Right cardiac atrium (tissue), 5 donors: ENCODE measurements around the gene NCBP2L. TPM values are rescaled to one million over a fixed set of nuclear protein-coding genes. Genes with fewer than 3 reads are reported as not detected.
"Not testable (repeated sequence)": the region's sequence is repeated elsewhere in the genome, so short reads cannot be mapped to it uniquely, and the experiment has no call there.

Source experiments
- ATAC-seq, 2 donors: fragments of 200-7000 bp; cut with Tn5 transposase; one replicate each; pipeline versions ENCODE4 v1.8.0 to v1.9.1; 2020; ENCODE audit warnings: moderate library complexity in 2 of 2, mild to moderate bottlenecking in 1 of 2
- DNase-seq, 3 donors: peaks; one replicate each; pipeline ENCODE4 v3.0.0-alpha.2; 2020
- H3K27ac ChIP-seq: one replicate; pipeline ENCODE4 v1.5.1; 2013; ENCODE audit warnings: mild to moderate bottlenecking, low read length, control low read depth, moderate library complexity
- H3K27me3 ChIP-seq: one replicate; pipeline ENCODE4 v1.6.1; 2013; ENCODE audit not compliant: control insufficient read depth, insufficient read depth
- H3K4me1 ChIP-seq: one replicate; pipeline ENCODE4 v1.6.1; 2013; ENCODE audit warnings: low read length; ENCODE audit not compliant: control insufficient read depth, insufficient read depth
- H3K4me3 ChIP-seq: one replicate; pipeline ENCODE4 v1.5.1; 2013; ENCODE audit warnings: low read length, control low read depth
- H3K9me3 ChIP-seq: one replicate; pipeline ENCODE4 v1.6.1; 2013; ENCODE audit warnings: low read length; ENCODE audit not compliant: control insufficient read depth
- WGBS: extraction: QIAGEN DNeasy Blood & Tissue Kit; methylation state at CpG from one replicate; pipeline ENCODE4 v1.1.7; 2013; 5-methylcytosine and 5-hydroxymethylcytosine counted together
- intact Hi-C, 4 donors: fragments of 100-400 bp; cut with DNase I; formaldehyde crosslinking; loops; one replicate each; pipeline versions ENCODE4 v1.11.0 to v1.14.0; 2022 to 2023
- polyA plus RNA-seq: library from polyadenylated mRNA; stranded (reverse); fragments of 200-250 nt; gene quantifications from one replicate; pipeline ENCODE4 v1.2.3, GENCODE V29; 2013
- total RNA-seq, 4 donors: library from RNA; stranded (reverse); fragmentation: NEBNext Ultra II Directional; extraction: Animal tissue kit (Norgen Biotek cat#: 25700); gene quantifications; one replicate each; pipeline ENCODE4 v1.2.1, GENCODE V29; 2021
- donor health status: healthy with polysubstance abuse.
- donor health status: DM: no; HTN: yes; CAD: no.
- donor health status: DM: no; HTN: no; CAD: no.
- donor health status: DM: no; HTN: yes; CAD: no; lungs with severe emphysema.
- donor health status: DM: yes; HTN: yes; CAD: no.

NCBP2L gene
- total and polyA plus RNA-seq, 5 donors: not detected

DNA sequence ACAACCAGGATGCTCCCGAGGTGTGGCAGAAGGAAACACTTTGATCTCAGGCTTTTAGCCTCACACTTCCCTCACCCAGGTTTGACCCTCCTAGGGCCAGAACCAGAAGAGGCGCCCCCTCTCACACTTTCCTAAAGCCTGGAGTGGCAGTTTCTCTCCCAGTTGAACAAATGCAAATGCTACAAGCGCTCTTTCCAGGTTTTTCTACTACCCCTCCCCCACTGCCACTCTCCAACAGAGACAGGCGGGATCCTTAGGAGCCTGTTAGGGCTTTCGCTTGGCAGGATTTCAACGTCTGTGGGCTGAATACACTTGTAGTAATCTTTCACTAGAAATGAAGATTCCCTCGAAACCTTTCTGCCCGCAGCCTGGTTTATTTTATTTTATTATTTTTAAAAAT is 4.3 kb upstream of the NCBP2L start:
- Histone ChIP-seq H3K27me3 (no peaks in the 10 kb centered on the region), H3K4me1 (no peaks in the 10 kb centered on the region), H3K27ac (no peak overlapping the region), H3K4me3 (peak overlapping the region; percentile 60), H3K9me3 (no peaks in the 10 kb centered on the region)
- ATAC-seq: no peak
- 72% methylated on average over 8 of the region's 8 CpGs for WGBS
- no peak for DNase-seq
- intact Hi-C loops: loop anchor here in 1 of 4 donors (5.0 kb wide), 1 partner anchor 51 kb away; no protein-coding TSS in a partner anchor

DNA sequence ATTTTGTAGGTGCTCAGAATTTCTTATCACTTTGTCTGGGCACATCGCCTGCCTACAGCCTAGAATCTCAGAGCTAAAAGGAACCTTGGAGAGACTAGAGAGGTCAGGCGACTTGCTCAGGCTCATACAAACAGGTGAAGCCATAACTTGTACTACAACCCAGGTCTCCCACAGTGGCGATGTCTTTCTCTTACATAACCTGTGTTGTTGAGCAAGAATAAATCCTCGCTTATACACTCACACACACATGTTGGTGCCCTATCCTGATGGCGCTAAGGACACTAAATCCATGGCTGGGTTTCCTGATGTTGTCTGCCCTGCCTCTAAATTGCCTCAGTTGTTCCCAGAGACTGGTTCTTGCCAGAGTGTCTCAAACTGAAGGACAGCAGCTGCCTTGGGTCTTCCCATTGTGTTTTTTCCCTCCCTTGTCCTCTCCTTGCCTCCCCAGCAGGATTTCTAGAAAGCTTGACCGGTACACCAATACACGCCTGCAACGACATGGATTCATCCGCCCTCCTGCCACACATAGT is 3.6 kb upstream of the NCBP2L start:
- Histone ChIP-seq H3K9me3 (no peaks in the 10 kb centered on the region), H3K27ac (no peak overlapping the region), H3K4me3 (peak overlapping the region; percentile 60), H3K4me1 (no peaks in the 10 kb centered on the region), H3K27me3 (no peaks in the 10 kb centered on the region)
- WGBS: 79% methylated on average over 9 of the region's 9 CpGs
- ATAC-seq (no peak), DNase-seq (no peak)
- intact Hi-C loops: loop anchor here in 1 of 4 donors (5.0 kb wide), 1 partner anchor 52 kb away; no protein-coding TSS in a partner anchor

DNA sequence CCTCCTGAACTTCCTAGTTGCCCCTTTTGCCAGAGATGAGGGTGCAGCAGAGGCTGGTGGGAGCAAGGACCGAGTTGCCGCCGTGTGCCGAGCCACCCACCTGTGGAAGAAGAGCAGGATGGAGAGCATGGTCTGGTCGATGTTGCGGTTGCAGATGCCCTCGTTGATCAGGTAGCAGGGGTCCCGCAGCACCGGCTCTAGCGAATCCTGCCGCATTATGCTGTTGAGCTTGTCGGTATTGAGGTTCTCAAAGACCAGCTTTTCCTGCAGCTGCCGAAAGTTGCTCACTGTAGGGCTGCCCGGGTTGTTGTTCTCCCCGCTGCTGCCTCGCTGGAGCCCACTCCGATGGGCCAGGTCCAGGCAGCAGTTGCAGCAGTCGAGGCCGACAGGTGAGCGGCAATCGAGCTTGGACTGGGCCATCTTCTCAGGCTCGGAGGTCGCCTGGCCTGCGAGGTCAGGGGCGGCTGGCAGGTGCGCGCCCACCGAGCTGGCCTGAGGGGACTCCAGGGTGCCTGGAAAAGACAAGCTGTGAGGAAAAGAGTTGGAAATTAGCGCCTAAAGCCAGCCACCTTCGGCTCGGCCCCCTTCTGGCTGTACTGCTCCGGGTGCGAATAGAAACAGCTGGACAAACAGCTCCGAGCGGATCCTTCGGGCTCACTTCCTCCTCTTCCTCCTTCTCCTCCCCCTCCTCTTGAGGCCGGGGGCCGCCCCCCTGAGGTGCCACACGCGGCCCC is 2.4 kb upstream of the NCBP2L start:
- DNase-seq (peak in 1 of 3 donors; percentile 64), ATAC-seq (peak; percentile 12 to 17)
- Histone ChIP-seq H3K27ac (peak overlapping the region; percentile 80), H3K9me3 (no peaks in the 10 kb centered on the region), H3K27me3 (no peaks in the 10 kb centered on the region), H3K4me1 (no peaks in the 10 kb centered on the region), H3K4me3 (peak overlapping the region; percentile 60)
- WGBS: 19% methylated on average over 40 of the region's 40 CpGs
- intact Hi-C loops: loop anchor here (5.0 kb wide), 6 partner anchors 53 to 118 kb away; no protein-coding TSS in a partner anchor

DNA sequence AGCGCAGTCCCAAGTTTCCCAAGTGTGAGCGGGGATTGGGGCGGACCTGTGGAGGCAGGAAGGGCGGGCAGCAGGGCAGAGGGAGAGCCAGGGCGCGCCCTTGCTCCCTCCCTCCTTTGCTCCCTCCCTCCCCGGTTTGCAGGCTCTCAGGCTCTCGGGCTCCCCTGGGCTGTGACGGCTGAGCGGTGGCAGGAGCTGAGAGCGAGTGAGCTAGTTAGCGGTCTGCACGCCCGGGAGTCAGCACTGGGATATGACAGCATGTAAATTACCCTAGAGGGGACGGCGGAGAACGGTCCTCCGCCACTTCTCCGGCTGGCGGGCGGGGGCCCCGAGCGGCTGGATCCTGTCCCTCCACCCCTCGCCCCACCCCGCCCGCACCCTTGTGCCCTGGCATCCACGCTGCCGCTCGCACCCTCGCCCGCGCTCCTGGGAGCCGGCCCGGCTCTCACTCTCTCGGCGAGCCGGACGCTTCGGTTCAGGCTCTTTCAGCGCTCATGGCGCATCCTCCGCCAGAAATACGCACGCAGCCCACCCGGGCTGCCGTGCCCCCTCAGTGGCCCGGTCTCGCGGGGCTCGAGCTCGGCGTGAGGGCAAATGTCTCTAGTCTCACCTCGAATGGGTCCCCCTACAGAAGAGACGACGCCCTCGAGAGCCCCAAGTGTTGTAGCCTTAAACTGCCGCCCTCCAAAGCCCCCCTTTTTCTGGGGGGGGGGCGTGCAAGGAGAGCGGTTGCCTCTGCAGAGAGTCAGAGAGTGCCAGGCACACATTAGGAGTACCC is 1.6 kb upstream of the NCBP2L start, which contains the start of gene TSC22D3:
Gene TSC22D3, minus strand, starts transcription at position 54 of the 778 bp plus-strand sequence. CDS start 368 bp downstream, outside the sequence.
- under 1% methylated on average over 47 of the region's 59 CpGs for WGBS
- H3K27me3 ChIP-seq: no peaks in the 10 kb centered on the region
- no peaks in the 10 kb centered on the region for H3K4me1 ChIP-seq
- DNase-seq: peak; percentile 82 to 92 (median 90)
- peak; percentile 95 to 96 for ATAC-seq
- H3K27ac ChIP-seq: peak within 1 kb of the TSS; percentile 80
- H3K9me3 ChIP-seq: no peaks in the 10 kb centered on the region
- H3K4me3 ChIP-seq: peak within 1 kb of the TSS; percentile 60
- intact Hi-C loops: loop anchor here (2.0 to 5.0 kb wide), 6 partner anchors 59 to 119 kb away; no protein-coding TSS in a partner anchor

DNA sequence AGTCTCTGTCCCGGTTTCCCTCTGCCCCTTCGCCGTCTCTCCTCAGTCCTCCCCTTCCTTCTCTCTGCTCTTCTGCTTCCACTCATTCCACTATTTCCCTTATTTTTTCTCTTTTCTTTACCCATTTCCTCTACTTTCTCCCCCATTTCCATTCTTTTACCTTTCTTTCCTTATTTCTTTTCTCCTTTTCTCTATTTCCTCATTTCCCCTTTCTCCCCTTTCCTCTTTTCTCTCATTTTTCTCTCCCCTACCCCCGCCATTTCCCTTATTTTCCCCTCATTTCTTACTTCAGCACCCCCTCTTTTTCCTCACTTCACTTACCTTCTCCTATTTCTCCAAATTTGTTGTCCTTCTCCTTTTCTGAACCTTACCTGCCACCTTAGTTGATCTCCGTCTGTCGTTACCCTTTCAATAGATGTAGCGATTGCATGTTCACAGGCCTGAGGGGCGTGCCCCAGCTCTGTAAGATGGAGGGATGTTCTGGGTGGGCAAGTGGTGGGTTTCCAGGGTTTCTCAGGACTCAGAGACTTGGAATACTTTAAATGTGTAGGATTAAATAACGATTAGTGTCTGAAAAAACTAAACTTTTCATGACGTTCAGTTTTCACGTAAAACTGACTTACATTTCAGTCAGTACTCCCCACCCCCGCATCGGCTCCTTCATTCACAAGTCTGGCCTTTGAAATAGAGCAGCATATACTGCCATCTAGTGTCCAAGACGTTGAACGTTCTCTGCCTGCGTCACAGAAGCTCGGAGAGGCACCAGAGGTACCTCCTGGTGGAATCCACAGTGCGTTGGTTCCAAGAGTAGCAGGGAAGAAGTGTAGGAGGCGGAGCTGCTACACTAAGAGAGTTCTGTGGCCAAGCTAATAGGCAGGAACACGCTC is 641 bp upstream of the NCBP2L start:
- Histone ChIP-seq H3K27me3 (no peaks in the 10 kb centered on the region), H3K9me3 (no peaks in the 10 kb centered on the region), H3K4me3 (peak overlapping the region; percentile 60), H3K27ac (peak overlapping the region; percentile 80), H3K4me1 (no peaks in the 10 kb centered on the region)
- intact Hi-C loops: loop anchor here (2.0 to 5.0 kb wide), 6 partner anchors 60 to 120 kb away; no protein-coding TSS in a partner anchor
- peak; percentile 78 to 91 (median 79) for DNase-seq
- peak; percentile 73 to 80 for ATAC-seq
- 6% methylated on average over 20 of the region's 20 CpGs for WGBS

DNA sequence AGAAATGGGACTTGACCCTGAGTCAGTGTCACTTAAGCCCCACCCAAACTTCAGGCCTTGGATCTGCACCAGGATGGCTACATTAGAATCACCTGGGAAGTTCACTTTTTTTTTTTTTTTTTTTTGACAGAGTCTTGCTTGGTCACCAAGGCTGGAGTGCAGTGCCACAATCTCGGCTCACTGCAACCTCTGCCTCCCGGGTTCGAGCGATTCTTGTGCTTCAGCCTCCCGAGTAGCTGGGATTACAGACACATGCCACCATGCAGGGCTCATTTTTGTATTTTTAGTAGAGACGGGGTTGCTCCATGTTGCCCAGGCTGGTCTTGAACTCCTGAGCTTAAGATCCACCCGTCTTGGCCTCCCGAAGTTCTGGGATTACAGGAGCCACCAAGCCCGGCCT is 3.0 kb downstream of the NCBP2L start:
- 96% methylated on average over 9 of the region's 9 CpGs for WGBS
- H3K4me3 ChIP-seq: no peak overlapping the region
- H3K4me1 ChIP-seq: no peaks in the 10 kb centered on the region
- ATAC-seq: no peak
- intact Hi-C loops: no loop called here
- H3K9me3 ChIP-seq: no peaks in the 10 kb centered on the region
- no peaks in the 10 kb centered on the region for H3K27me3 ChIP-seq
- DNase-seq: no peak
- no peak overlapping the region for H3K27ac ChIP-seq

DNA sequence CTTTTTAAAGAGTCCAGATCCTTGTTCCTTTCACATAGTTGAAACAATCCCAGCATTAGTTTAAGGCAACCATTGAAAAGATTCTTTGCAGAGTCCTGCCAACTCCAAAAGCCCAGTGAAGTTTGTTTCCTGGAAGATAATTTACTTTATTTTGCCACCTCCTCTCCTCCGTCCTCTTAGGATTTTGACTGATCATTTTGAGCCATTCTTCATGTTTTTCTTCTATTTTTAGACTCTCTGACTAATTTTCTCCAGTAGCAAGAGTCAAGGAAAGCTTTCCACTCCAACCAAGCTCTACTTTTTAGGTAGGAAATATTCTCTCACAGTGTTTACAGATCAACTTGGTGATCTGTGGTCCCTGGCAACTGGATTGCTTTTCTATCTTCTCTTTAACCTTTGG is 10.3 kb downstream of the NCBP2L start:
- no peak overlapping the region for H3K27ac ChIP-seq
- no peaks in the 10 kb centered on the region for H3K9me3 ChIP-seq
- H3K27me3 ChIP-seq: no peaks in the 10 kb centered on the region
- WGBS: 36% methylated on average over 1 of the region's 1 CpG
- intact Hi-C loops: no loop called here
- peak in 1 of 2 donors; percentile 51 for ATAC-seq
- no peaks in the 10 kb centered on the region for H3K4me1 ChIP-seq
- no peak overlapping the region for H3K4me3 ChIP-seq
- DNase-seq: no peak

DNA sequence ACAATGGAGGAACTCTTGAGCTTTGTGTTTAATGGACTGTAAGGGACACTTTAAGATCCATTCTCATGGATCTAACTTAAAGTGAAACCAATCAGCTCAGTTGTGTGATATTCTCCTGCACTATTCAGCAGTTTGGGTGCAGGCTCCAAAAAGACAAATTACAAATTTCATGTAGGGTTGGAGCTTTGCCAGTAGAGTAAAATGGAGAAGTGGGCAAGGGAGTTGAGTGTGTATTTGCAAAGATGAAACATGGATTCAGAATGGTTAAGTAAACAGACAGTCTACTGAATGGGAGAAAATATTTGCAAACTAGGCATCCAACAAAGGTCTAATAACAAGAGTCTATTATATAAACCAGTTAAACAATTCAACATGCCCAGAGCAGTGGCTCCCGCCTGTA is 26.9 kb downstream of the NCBP2L start:
- no peaks in the 10 kb centered on the region for H3K27me3 ChIP-seq
- DNase-seq: no peak
- intact Hi-C loops: no loop called here
- WGBS: 77% methylated on average over 1 of the region's 1 CpG
- ATAC-seq: no peak
- no peaks in the 10 kb centered on the region for H3K9me3 ChIP-seq
- H3K4me3 ChIP-seq: no peak overlapping the region
- H3K4me1 ChIP-seq: no peaks in the 10 kb centered on the region
- H3K27ac ChIP-seq: no peak overlapping the region

DNA sequence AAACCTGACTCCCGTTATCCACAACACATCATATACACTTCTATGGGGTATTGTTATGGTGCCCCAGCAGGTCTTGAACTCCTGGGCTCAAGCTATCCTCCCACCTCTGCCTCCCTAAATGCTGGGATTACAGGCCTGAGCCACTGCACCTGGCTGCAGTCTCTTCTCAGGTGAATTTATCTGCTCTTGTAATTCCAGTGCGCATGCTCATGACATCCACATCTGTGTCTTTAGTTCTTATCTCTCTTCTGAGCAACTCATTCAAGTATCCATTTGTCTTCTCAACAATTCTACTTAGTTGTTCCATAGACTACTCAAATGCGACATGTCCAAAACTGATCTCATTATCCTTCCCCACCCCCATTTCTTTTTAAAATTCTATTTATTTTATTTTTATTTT is 27.6 kb downstream of the NCBP2L start:
- Histone ChIP-seq H3K9me3 (no peaks in the 10 kb centered on the region), H3K4me3 (no peak overlapping the region), H3K4me1 (no peaks in the 10 kb centered on the region), H3K27ac (no peak overlapping the region), H3K27me3 (no peaks in the 10 kb centered on the region)
- intact Hi-C loops: no loop called here
- DNase-seq: no peak
- no peak for ATAC-seq
- 83% methylated on average over 3 of the region's 3 CpGs for WGBS

DNA sequence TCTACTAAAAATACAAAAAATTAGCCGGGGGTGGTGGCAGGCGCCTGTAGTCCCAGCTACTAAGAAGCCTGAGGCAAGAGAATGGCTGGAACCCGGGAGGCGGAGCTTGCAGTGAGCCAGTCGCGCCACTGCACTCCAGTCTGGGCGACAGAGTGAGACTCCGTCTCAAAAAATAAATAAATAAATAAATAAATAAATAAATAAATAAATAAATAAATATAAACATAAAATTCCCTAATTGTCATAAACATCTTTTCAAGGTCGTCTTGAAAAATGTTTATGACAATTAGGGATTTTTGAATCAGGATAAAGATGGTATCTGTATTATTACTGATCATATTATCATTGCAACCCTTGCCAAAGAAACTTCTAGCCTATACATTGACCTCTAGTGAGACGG is 32.5 kb downstream of the NCBP2L start:
- H3K4me1 ChIP-seq, H3K4me3 ChIP-seq, ATAC-seq, H3K9me3 ChIP-seq, DNase-seq, H3K27me3 ChIP-seq, H3K27ac ChIP-seq, intact Hi-C loops: not testable (repeated sequence)
- 93% methylated on average over 10 of the region's 10 CpGs for WGBS
